Panc1 (cell line): ENCODE measurements around the gene RNF144A. TPM values are rescaled to one million over a fixed set of nuclear protein-coding genes. Genes with fewer than 3 reads are reported as not detected.

Experiments used
- ATAC-seq: fragments of 200-7000 bp; cut with Tn5 transposase; 2 replicates; pipeline ENCODE4 v1.9.1; 2020; ENCODE audit warnings: mild to moderate bottlenecking, moderate library complexity
- BruUV-seq: library from RNA; stranded (reverse); fragments of 400-500 nt; replicated peaks from 2 replicates; lab custom pipeline; 2021; lab: Mats Ljungman, UMichigan
- CTCF ChIA-PET: fragments of 300-600 bp; sonication (Branson Sonifier 250); formaldehyde crosslinking; loops from one replicate; lab custom pipeline; 2022; ENCODE audit warnings: antibody characterized with exemption; lab: Charles Lee
- POLR2A ChIA-PET: fragments of 300-600 bp; sonication (Branson Sonifier 250); formaldehyde crosslinking; loops from one replicate; lab custom pipeline; 2022; ENCODE audit warnings: antibody characterized with exemption; lab: Charles Lee
- DNase-seq: peaks from one replicate; pipeline ENCODE4 v3.0.0-alpha.2; 2010; ENCODE audit warnings: low read depth, low spot score
- H3K27ac ChIP-seq: 2 replicates; pipeline ENCODE4 v1.5.1; 2011; ENCODE audit warnings: mild to moderate bottlenecking, low read length, inconsistent platforms
- H3K27me3 ChIP-seq: fragments of 200-500 bp; sonication (Bioruptor generic); 2 replicates; pipeline ENCODE4 v1.6.0; 2014; ENCODE audit warnings: low read length, inconsistent platforms; ENCODE audit not compliant: control insufficient read depth, insufficient read depth
- H3K36me3 ChIP-seq: fragments of 200-500 bp; sonication (Bioruptor generic); 2 replicates; pipeline ENCODE4 v1.5.1; 2014; ENCODE audit warnings: inconsistent platforms, mild to moderate bottlenecking, low read length, moderate library complexity; ENCODE audit not compliant: control insufficient read depth, insufficient read depth
- H3K4me1 ChIP-seq: 2 replicates; pipeline ENCODE4 v1.5.1; 2011; ENCODE audit warnings: inconsistent platforms, mild to moderate bottlenecking, low read length, moderate library complexity; ENCODE audit not compliant: control insufficient read depth, insufficient read depth
- H3K4me3 ChIP-seq, 2 experiments: 2 replicates each; pipeline ENCODE4 v1.5.1; 2011 to 2012; ENCODE audit warnings: low read depth in 2 of 2, low read length in 2 of 2, mild to moderate bottlenecking in 2 of 2, inconsistent platforms in 1 of 2, moderate library complexity in 1 of 2
- H3K9me3 ChIP-seq: fragments of 200-500 bp; sonication (Bioruptor generic); 2 replicates; pipeline ENCODE4 v1.5.1; 2014; ENCODE audit warnings: low read depth, mild to moderate bottlenecking, inconsistent platforms, low read length, moderate library complexity; ENCODE audit not compliant: control insufficient read depth, insufficient read depth
- CTCF ChIP-seq: fragments of 450-650 bp; IDR thresholded peaks from 2 replicates; pipeline ENCODE4 v1.5.1; 2017; ENCODE audit warnings: mild to moderate bottlenecking
- POLR2AphosphoS5 ChIP-seq: IDR thresholded peaks from 2 replicates; pipeline ENCODE4 v1.6.1; 2012; ENCODE audit warnings: mild to moderate bottlenecking, low read depth, low read length, moderate library complexity
- SIN3A ChIP-seq: IDR thresholded peaks from 2 replicates; pipeline ENCODE4 v1.6.1; 2012; ENCODE audit warnings: low read depth, mild to moderate bottlenecking, low read length, moderate library complexity, borderline replicate concordance; ENCODE audit not compliant: insufficient read depth
- TCF7L2 ChIP-seq: IDR thresholded peaks from 2 replicates; pipeline ENCODE4 v1.6.1; 2011; ENCODE audit warnings: mild to moderate bottlenecking, low read depth, low read length, inconsistent platforms
- in situ Hi-C: cut with HindIII; loops from 2 replicates; pipeline ENCODE4 v1.10.0; 2016; ENCODE audit warnings: low sequenced_read_pairs, low pct_unique_long_range_greater_than_20kb
- intact Hi-C: fragments of 100-400 bp; cut with micrococcal nuclease; formaldehyde crosslinking; loops from one replicate; pipeline ENCODE4 v1.10.0; 2022; ENCODE audit not compliant: unreplicated experiment
- total RNA-seq: library from RNA; stranded (reverse); gene quantifications from one replicate; pipeline ENCODE4 v1.2.1, GENCODE V29; 2021; ENCODE audit not compliant: unreplicated experiment
- TF ChIP-seq, protein P1 (sequence below), 2 experiments: IDR thresholded peaks; 2 replicates each; pipeline ENCODE4 v1.6.1; 2011 to 2012; ENCODE audit warnings: low read depth in 2 of 2, control low read depth in 1 of 2, low read length in 1 of 2, mild to moderate bottlenecking in 1 of 2, moderate library complexity in 1 of 2; ENCODE audit not compliant: insufficient read depth in 1 of 2

Gene RNF144A
- total RNA-seq, 1 experiment from 2014 or later = 5.4 TPM

DNA sequence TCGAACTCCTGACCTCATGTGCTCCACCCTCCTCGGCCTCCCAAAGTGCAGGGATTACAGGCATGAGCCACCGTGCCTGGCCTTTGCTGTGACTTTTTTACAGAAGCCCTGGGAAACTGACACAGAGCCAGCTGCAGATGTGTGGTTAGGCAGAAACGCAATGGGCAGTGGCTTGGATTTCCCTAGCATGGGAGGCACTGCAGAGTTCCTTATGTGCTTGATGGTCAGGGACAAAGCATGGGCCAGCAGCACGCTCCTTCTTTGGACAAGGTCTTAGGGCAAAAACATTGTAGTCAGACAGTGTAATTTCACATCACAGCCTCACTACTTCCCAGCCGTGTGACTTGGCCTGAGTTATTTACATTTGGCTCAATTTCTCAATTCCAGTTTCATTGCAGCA is 153.9 kb downstream of the RNF144A start:
- intact Hi-C loops (no loop called here), in situ Hi-C loops (no loop called here)
- Histone ChIP-seq H3K4me3 (no peak overlapping the region), H3K36me3 (no peaks in the 10 kb centered on the region), H3K9me3 (no peaks in the 10 kb centered on the region), H3K4me1 (no peaks in the 10 kb centered on the region), H3K27me3 (no peaks in the 10 kb centered on the region), H3K27ac (no peak overlapping the region)
- DNase-seq (no peak), ATAC-seq (no peak)
- no TSS peak for BruUV-seq
- ChIA-PET POLR2A (no interaction called here), CTCF (no interaction called here)
- TF ChIP-seq POLR2AphosphoS5 = no peak
- no peak for TF ChIP-seq SIN3A

- H3K4me3 ChIP-seq = no peak overlapping the region
- H3K27me3 ChIP-seq = no peaks in the 10 kb centered on the region
- POLR2A ChIA-PET = no interaction called here
- in situ Hi-C loops = no loop called here
- BruUV-seq = no TSS peak
- CTCF ChIA-PET = no interaction called here
- intact Hi-C loops = no loop called here
- no peak for ATAC-seq
- no peak overlapping the region for H3K27ac ChIP-seq
- H3K4me1 ChIP-seq = no peaks in the 10 kb centered on the region
- no peaks in the 10 kb centered on the region for H3K36me3 ChIP-seq
- no peaks in the 10 kb centered on the region for H3K9me3 ChIP-seq
- TF ChIP-seq POLR2AphosphoS5 = no peak
- DNase-seq = no peak
Measured at GRCh38 chr2:7071916-7072556, 154.8 kb downstream of the RNF144A start.

DNA sequence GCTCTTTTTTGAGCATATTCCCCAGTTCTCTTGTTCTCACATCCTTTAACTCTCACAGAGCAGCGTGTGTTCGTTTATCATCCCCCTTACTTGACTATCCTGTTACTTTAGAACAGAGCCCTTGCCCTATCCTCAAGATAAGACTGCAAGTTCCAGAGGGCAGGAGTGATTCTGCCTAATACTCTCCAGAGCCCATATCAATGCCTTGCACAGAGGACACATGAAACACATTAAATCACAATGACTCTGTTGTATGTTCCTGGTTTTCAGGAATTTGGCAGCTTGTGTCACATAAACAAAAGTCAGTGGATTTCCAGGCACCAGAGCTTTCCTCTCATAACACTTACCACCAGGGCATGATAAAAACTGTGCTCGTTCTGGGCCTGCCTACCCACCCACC is 156.7 kb downstream of the RNF144A start:
- no peak for ATAC-seq
- CTCF ChIA-PET = no interaction called here
- no TSS peak for BruUV-seq

More for the DNA sequence above, 156.7 kb downstream of the RNF144A start:
- TF ChIP-seq, protein P1, sequence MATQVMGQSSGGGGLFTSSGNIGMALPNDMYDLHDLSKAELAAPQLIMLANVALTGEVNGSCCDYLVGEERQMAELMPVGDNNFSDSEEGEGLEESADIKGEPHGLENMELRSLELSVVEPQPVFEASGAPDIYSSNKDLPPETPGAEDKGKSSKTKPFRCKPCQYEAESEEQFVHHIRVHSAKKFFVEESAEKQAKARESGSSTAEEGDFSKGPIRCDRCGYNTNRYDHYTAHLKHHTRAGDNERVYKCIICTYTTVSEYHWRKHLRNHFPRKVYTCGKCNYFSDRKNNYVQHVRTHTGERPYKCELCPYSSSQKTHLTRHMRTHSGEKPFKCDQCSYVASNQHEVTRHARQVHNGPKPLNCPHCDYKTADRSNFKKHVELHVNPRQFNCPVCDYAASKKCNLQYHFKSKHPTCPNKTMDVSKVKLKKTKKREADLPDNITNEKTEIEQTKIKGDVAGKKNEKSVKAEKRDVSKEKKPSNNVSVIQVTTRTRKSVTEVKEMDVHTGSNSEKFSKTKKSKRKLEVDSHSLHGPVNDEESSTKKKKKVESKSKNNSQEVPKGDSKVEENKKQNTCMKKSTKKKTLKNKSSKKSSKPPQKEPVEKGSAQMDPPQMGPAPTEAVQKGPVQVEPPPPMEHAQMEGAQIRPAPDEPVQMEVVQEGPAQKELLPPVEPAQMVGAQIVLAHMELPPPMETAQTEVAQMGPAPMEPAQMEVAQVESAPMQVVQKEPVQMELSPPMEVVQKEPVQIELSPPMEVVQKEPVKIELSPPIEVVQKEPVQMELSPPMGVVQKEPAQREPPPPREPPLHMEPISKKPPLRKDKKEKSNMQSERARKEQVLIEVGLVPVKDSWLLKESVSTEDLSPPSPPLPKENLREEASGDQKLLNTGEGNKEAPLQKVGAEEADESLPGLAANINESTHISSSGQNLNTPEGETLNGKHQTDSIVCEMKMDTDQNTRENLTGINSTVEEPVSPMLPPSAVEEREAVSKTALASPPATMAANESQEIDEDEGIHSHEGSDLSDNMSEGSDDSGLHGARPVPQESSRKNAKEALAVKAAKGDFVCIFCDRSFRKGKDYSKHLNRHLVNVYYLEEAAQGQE (IDR thresholded peaks at IDR 0.05; ENCODE audit: insufficient read depth in 1 of 2, low read depth in 2 of 2, low read length in 1 of 2) = no peak
- TF ChIP-seq POLR2AphosphoS5 = no peak
- no peak for TF ChIP-seq TCF7L2
- no peak for TF ChIP-seq CTCF
- no peak for TF ChIP-seq SIN3A
- H3K9me3 ChIP-seq = no peaks in the 10 kb centered on the region
- intact Hi-C loops (no loop called here), in situ Hi-C loops (no loop called here)
- DNase-seq = no peak
- no peaks in the 10 kb centered on the region for H3K36me3 ChIP-seq
- H3K4me3 ChIP-seq = no peak overlapping the region
- POLR2A ChIA-PET = no interaction called here
- H3K27ac ChIP-seq = no peak overlapping the region
- H3K27me3 ChIP-seq = no peaks in the 10 kb centered on the region
- H3K4me1 ChIP-seq = no peaks in the 10 kb centered on the region
